ENCODE measurements around the gene VASP.

VASP gene

DNA sequence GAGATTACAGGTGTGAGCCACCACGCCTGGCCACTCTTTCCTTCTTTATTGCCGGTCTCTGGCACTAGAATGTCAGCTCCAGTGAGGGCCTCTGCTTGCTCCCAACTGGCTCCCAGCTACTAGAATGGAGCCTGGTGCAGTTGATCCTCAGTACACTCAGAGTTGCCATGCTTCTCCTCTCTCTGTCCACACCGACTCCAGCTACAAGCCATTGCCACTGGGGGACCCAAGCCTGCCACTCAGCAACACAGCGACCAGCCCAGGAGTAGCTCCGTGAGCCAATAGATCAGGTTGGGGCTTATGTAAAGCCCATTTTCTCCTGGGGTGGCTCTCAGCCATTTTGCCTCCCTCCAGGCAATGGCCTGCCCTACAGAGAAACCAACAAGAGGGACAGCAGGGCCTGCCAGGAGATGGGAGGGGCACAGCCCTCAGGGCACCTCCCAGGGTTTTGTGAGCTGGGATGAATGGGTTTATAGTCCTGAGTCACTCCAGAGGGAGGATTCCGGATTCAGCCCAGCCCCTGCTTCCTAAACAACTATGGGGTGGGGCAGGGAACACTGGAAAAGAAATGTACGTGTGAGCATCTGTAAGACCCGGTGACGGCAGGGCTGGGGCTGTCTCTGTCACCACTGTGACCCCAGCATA is 40.8 kb downstream of the VASP start:
- peaks cover 6% of the 10 kb centered on the region for H3K4me1 Mint-ChIP-seq
- no peaks in the 10 kb centered on the region for H3K9me3 Mint-ChIP-seq
- H3K27me3 Mint-ChIP-seq, result no peaks in the 10 kb centered on the region
- CTCF ChIA-PET, result interaction anchor here (1.5 to 1.6 kb wide), 2 partner anchors 10 kb away, joined by 6 to 8 read pairs; no protein-coding TSS in a partner anchor
- no peak for DNase-seq
- no peak overlapping the region for H3K27ac Mint-ChIP-seq
- no peak overlapping the region for H3K4me3 Mint-ChIP-seq
- peaks cover 3% of the 10 kb centered on the region for H3K36me3 Mint-ChIP-seq

GRCh38 chr19:45553464-45553863 is 46.2 kb downstream of the VASP start:
- Mint-ChIP-seq H3K4me1 (peaks cover 3% of the 10 kb centered on the region), H3K36me3 (peaks cover 3% of the 10 kb centered on the region), H3K4me3 (no peak overlapping the region), H3K9me3 (no peaks in the 10 kb centered on the region), H3K27me3 (no peaks in the 10 kb centered on the region), H3K27ac (no peak overlapping the region)
- CTCF ChIA-PET, result interaction anchor here (1.2 kb wide), 1 partner anchor 29 kb away, joined by 4 read pairs; no protein-coding TSS in a partner anchor
- no peak for DNase-seq

- H3K4me1 Mint-ChIP-seq, result peaks cover 7% of the 10 kb centered on the region
- H3K27ac Mint-ChIP-seq, result no peak overlapping the region
- H3K9me3 Mint-ChIP-seq, result no peaks in the 10 kb centered on the region
- CTCF ChIA-PET, result interaction anchor here (0.6 kb wide), 1 partner anchor 87 kb away, joined by 3 read pairs; no protein-coding TSS in a partner anchor
- H3K27me3 Mint-ChIP-seq, result no peaks in the 10 kb centered on the region
- DNase-seq, result no peak
- H3K36me3 Mint-ChIP-seq, result peaks cover 3% of the 10 kb centered on the region
- H3K4me3 Mint-ChIP-seq, result no peak overlapping the region
Measured at GRCh38 chr19:45554481-45554880, 47.2 kb downstream of the VASP start.

DNA sequence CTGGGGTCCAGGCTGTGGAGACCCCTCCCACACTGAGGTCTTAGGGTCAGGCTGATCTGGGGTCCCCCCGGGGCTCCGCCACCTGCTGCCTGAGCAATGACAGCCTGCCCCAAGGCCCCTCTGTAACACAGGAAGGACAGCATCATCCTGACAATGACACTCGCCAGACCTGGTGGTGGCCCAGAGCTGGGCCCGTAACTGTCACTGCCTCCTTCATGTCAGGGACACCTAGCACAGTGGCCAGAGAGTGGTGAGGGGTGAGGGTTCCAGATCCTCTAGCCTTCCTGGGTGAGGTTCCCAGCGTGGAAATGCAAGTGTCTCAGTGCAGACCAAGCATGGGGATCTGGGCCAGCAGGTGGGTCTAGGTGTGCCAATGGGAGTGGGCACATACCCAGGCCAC is 49.6 kb downstream of the VASP start:
- no peaks in the 10 kb centered on the region for H3K27me3 Mint-ChIP-seq
- DNase-seq, result no peak
- H3K4me3 Mint-ChIP-seq, result no peak overlapping the region
- no peak overlapping the region for H3K27ac Mint-ChIP-seq
- no peaks in the 10 kb centered on the region for H3K9me3 Mint-ChIP-seq
- CTCF ChIA-PET, result interaction anchor here (0.7 to 3.2 kb wide), 3 partner anchors 71 to 117 kb away, joined by 3 to 15 read pairs (median 5); no protein-coding TSS in a partner anchor
- H3K36me3 Mint-ChIP-seq, result peaks cover 5% of the 10 kb centered on the region
- peaks cover 14% of the 10 kb centered on the region for H3K4me1 Mint-ChIP-seq

- no peak overlapping the region for H3K27ac Mint-ChIP-seq
- H3K27me3 Mint-ChIP-seq, result no peaks in the 10 kb centered on the region
- peaks cover 2% of the 10 kb centered on the region for H3K36me3 Mint-ChIP-seq
- H3K9me3 Mint-ChIP-seq, result no peaks in the 10 kb centered on the region
- H3K4me1 Mint-ChIP-seq, result peaks cover 23% of the 10 kb centered on the region
- H3K4me3 Mint-ChIP-seq, result no peak overlapping the region
- CTCF ChIA-PET, result interaction anchor here (0.6 to 3.2 kb wide), 33 partner anchors 8 to 507 kb away, joined by 3 to 15 read pairs (median 5); partner anchors contain the start of genes EML2 and RTN2
- DNase-seq, result peak; percentile 82
Measured at GRCh38 chr19:45558399-45558878, 51.2 kb downstream of the VASP start.

GRCh38 chr19:45560038-45560437 is 52.8 kb downstream of the VASP start:
- Mint-ChIP-seq H3K27ac (no peak overlapping the region), H3K9me3 (no peaks in the 10 kb centered on the region), H3K4me3 (no peak overlapping the region), H3K36me3 (peaks cover 2% of the 10 kb centered on the region), H3K4me1 (peaks cover 35% of the 10 kb centered on the region), H3K27me3 (no peaks in the 10 kb centered on the region)
- CTCF ChIA-PET, result interaction anchor here (0.6 to 2.8 kb wide), 7 partner anchors 45 to 135 kb away, joined by 3 to 12 read pairs (median 3); no protein-coding TSS in a partner anchor
- no peak for DNase-seq

GRCh38 chr19:45560686-45561085 is 53.4 kb downstream of the VASP start:
- peaks cover 2% of the 10 kb centered on the region for H3K36me3 Mint-ChIP-seq
- H3K27me3 Mint-ChIP-seq, result no peaks in the 10 kb centered on the region
- H3K27ac Mint-ChIP-seq, result no peak overlapping the region
- H3K4me1 Mint-ChIP-seq, result peaks cover 35% of the 10 kb centered on the region
- no peak overlapping the region for H3K4me3 Mint-ChIP-seq
- H3K9me3 Mint-ChIP-seq, result no peaks in the 10 kb centered on the region
- CTCF ChIA-PET, result interaction anchor here (0.6 to 2.7 kb wide), 4 partner anchors 66 to 136 kb away, joined by 3 to 6 read pairs (median 3); no protein-coding TSS in a partner anchor
- no peak for DNase-seq

DNA sequence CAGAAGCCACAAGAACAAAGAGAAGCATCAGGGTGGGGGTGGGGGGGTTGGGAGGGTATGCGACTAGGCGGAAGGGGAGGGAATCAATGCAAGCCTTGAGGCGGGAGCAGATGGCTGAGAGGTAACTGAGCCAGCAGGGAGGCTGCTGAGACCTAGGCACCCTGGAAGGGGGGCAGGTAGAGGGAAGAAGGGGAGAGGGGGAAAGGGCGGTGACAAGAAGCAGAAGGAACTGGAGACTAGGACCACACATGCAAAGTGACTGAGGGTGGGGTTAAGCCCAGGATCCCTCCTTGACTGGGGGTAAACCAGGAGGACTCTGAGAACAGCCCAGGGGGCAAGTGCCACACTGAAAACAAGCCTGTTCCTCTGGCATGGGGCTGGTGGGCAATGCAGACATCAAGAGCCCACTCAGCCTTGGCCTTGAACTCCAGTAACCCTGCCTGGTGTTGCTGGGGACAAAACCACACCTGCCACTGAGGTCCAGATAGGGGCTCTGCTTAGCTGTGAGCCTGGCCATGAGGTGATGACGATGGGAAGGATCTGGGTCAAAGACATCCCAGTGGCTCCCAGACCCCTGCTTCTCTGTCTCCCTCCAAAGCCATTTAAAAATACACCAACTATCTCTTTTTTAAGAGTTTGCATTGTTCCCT is 57.0 kb downstream of the VASP start:
- CTCF ChIA-PET, result interaction anchor here (1.3 kb wide), 1 partner anchor 77 kb away, joined by 3 read pairs; no protein-coding TSS in a partner anchor
- Mint-ChIP-seq H3K27me3 (no peaks in the 10 kb centered on the region), H3K4me3 (peak overlapping the region; percentile 47), H3K9me3 (no peaks in the 10 kb centered on the region), H3K36me3 (peaks cover 2% of the 10 kb centered on the region), H3K27ac (peak overlapping the region; percentile 93), H3K4me1 (peaks cover 28% of the 10 kb centered on the region)
- peak; percentile 29 for DNase-seq

DNA sequence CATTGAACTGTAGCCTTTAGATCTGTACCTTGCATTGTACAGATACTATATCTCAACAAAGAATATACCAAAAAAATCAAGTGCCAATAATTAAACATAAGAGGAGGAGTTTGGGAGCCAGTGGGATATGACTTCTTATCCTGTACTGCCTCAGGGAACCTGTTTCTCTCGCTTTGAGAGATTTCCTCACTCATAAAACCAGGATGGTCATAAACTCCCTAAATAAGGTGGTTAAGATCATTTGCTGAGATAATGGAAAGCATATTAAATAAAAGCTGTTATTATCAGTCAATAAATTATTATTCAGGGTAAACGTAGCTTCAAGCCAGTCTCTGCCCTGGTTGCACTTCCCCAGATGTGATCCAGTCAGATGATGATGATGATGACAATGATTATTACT is 60.3 kb downstream of the VASP start:
- peaks cover 25% of the 10 kb centered on the region for H3K4me1 Mint-ChIP-seq
- CTCF ChIA-PET, result interaction anchor here (2.2 kb wide), 1 partner anchor 9 kb away, joined by 10 read pairs; no protein-coding TSS in a partner anchor
- no peak for DNase-seq
- no peak overlapping the region for H3K27ac Mint-ChIP-seq
- H3K27me3 Mint-ChIP-seq, result no peaks in the 10 kb centered on the region
- peaks cover 3% of the 10 kb centered on the region for H3K9me3 Mint-ChIP-seq
- no peaks in the 10 kb centered on the region for H3K36me3 Mint-ChIP-seq
- no peak overlapping the region for H3K4me3 Mint-ChIP-seq

- H3K4me1 Mint-ChIP-seq, result peaks cover 15% of the 10 kb centered on the region
- H3K9me3 Mint-ChIP-seq, result peaks cover 3% of the 10 kb centered on the region
- H3K27me3 Mint-ChIP-seq, result no peaks in the 10 kb centered on the region
- H3K36me3 Mint-ChIP-seq, result no peaks in the 10 kb centered on the region
- DNase-seq, result no peak
- H3K27ac Mint-ChIP-seq, result no peak overlapping the region
- H3K4me3 Mint-ChIP-seq, result no peak overlapping the region
- CTCF ChIA-PET, result no interaction called here
Measured at GRCh38 chr19:45568732-45569131, 61.5 kb downstream of the VASP start.

DNA sequence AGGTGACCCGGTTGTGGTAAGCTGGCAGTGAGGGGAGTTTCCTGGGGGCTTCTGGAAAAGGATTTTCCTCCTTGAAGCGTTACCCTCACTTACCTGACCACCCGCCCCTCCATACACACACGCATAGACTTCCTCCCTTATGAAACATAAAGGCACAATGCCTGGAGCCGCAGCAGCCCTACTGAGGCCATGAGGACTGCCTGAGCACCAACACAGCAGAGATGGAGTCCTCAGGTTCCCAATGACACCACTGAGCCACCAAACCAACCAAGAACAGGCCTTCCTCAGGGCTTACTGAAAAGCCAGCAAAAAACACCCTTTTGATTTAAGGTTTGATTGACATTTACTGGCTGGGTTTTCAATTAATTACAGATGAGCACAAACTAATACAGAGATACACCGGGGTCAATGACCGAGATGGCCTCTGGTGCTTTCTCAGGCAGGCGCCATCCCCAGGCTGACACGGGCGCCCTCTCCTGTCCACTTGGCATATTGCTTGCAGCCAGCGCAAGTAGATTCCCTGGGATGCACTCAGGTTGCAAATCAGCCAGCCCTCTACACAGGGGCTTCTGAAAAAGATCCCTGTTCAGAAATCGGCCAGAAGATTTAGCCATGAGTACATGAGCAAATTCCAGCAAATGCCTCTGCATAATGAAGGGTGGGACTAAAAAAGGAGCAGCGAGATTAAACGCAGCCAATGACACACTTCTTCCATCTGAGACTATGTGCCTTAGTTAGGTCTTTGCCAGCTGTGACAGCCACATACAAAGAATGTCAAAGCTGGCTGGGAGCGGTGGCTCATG is 62.5 kb downstream of the VASP start:
- H3K9me3 Mint-ChIP-seq, result peaks cover 3% of the 10 kb centered on the region
- DNase-seq, result peak; percentile 74
- no peak overlapping the region for H3K27ac Mint-ChIP-seq
- no peaks in the 10 kb centered on the region for H3K27me3 Mint-ChIP-seq
- no peaks in the 10 kb centered on the region for H3K36me3 Mint-ChIP-seq
- no peak overlapping the region for H3K4me3 Mint-ChIP-seq
- H3K4me1 Mint-ChIP-seq, result peaks cover 5% of the 10 kb centered on the region
- CTCF ChIA-PET, result interaction anchor here (0.9 to 2.3 kb wide), 3 partner anchors 11 to 48 kb away, joined by 3 to 5 read pairs (median 5); no protein-coding TSS in a partner anchor

GRCh38 chr19:45571457-45572220 is 64.4 kb downstream of the VASP start:
- Mint-ChIP-seq H3K36me3 (no peaks in the 10 kb centered on the region), H3K9me3 (peaks cover 3% of the 10 kb centered on the region), H3K4me1 (peaks cover 5% of the 10 kb centered on the region), H3K27ac (no peak overlapping the region), H3K27me3 (no peaks in the 10 kb centered on the region), H3K4me3 (no peak overlapping the region)
- no peak for DNase-seq
- CTCF ChIA-PET, result interaction anchor here (0.8 to 2.3 kb wide), 4 partner anchors 12 to 59 kb away, joined by 3 to 6 read pairs (median 4); no protein-coding TSS in a partner anchor

- no peak overlapping the region for H3K4me3 Mint-ChIP-seq
- no peak for DNase-seq
- CTCF ChIA-PET, result interaction anchor here (0.8 to 1.2 kb wide), 2 partner anchors 47 to 89 kb away, joined by 3 read pairs; no protein-coding TSS in a partner anchor
- no peak overlapping the region for H3K27ac Mint-ChIP-seq
- no peaks in the 10 kb centered on the region for H3K27me3 Mint-ChIP-seq
- H3K9me3 Mint-ChIP-seq, result peaks cover 3% of the 10 kb centered on the region
- H3K4me1 Mint-ChIP-seq, result peaks cover 7% of the 10 kb centered on the region
- H3K36me3 Mint-ChIP-seq, result no peaks in the 10 kb centered on the region
Measured at GRCh38 chr19:45574526-45574925, 67.2 kb downstream of the VASP start.
